ENCODE measurements around the gene PRSS33.

PRSS33 gene

DNA sequence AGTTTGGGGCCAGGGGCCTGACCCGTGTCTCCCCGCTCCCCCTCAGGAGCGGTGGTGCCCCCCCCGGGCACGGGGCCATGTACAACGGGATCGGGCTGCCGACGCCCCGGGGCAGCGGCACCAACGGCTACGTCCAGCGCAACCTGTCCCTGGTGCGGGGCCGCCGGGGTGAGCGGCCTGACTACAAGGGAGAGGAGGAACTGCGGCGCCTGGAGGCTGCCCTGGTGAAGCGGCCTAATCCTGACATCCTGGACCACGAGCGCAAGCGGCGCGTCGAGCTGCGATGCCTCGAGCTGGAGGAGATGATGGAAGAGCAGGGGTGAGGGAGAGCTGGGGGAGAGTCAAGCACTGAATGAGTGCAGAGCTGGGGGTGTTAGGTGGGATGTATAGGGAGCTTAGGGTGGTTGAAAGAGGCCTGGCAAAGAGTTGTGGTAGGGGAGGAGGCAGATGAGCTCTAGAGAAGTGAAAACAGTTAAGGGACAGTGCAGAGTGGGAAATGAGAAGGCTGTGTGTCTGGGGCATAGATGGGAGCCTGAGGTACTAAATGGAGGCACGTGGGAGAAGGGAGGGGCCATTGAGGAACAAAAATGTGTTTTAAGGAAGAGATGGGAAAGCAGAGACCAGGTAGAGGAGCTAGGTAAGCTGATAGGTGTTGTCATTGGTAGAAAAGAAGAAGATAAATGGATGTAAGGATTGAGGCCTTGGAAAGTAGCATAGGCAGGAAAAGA, 30.9 kb downstream of the PRSS33 start:
- TF ChIP-seq, protein P1, sequence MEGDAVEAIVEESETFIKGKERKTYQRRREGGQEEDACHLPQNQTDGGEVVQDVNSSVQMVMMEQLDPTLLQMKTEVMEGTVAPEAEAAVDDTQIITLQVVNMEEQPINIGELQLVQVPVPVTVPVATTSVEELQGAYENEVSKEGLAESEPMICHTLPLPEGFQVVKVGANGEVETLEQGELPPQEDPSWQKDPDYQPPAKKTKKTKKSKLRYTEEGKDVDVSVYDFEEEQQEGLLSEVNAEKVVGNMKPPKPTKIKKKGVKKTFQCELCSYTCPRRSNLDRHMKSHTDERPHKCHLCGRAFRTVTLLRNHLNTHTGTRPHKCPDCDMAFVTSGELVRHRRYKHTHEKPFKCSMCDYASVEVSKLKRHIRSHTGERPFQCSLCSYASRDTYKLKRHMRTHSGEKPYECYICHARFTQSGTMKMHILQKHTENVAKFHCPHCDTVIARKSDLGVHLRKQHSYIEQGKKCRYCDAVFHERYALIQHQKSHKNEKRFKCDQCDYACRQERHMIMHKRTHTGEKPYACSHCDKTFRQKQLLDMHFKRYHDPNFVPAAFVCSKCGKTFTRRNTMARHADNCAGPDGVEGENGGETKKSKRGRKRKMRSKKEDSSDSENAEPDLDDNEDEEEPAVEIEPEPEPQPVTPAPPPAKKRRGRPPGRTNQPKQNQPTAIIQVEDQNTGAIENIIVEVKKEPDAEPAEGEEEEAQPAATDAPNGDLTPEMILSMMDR (IDR thresholded peaks at IDR 0.05; ENCODE audit: borderline replicate concordance, control extremely low read depth, extremely low read depth, insufficient read depth, missing control alignments) = no peak
- no peak for DNase-seq (ENCODE audit: low spot score)
- in situ Hi-C loops (cut with MboI; ENCODE audit: low sequenced_read_pairs, unreplicated experiment) = no loop called here

DNA sequence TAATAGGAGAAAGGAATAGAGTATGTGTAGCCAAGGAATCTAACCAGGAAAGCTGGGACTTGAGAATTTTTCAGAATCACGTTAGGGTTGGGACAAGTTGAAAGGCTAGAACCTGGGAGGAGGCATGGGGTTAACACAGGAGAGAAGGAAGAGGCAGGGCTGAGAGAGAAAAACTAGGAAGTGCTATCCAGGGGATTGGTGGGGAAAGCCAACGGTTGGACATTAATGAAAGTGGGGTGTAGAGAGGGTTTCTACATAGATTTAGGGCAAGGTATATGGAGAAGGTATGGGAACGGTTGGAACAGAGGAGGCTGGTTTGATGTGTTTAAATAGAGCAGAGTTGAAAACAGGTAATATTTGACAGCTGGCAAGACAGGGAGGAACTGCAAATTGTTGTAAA, 32.2 kb downstream of the PRSS33 start:
- no peak for DNase-seq (ENCODE audit: low spot score)
- in situ Hi-C loops (cut with MboI; ENCODE audit: low sequenced_read_pairs, unreplicated experiment) = no loop called here
- TF ChIP-seq, protein P1 (IDR thresholded peaks at IDR 0.05; ENCODE audit: borderline replicate concordance, control extremely low read depth, extremely low read depth, insufficient read depth, missing control alignments) = no peak

DNA sequence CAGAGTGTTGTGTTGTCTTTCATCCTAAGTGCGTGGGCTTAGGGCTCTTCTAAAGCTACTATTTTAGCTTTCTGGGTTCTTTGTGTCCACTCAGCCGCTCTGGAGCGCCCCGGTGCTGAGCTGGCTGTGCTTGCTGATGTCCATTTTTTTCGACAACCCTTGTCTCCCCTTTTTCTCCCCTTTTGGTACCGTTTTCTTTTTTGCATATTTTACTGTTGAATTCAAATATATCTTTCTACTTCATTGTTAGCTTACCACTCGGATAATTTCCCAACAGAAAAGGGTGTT, 33.7 kb downstream of the PRSS33 start:
- DNase-seq (ENCODE audit: low spot score) = no peak
- in situ Hi-C loops (cut with MboI; ENCODE audit: low sequenced_read_pairs, unreplicated experiment) = no loop called here
- TF ChIP-seq, protein P1 (IDR thresholded peaks at IDR 0.05; ENCODE audit: borderline replicate concordance, control extremely low read depth, extremely low read depth, insufficient read depth, missing control alignments) = no peak

DNA sequence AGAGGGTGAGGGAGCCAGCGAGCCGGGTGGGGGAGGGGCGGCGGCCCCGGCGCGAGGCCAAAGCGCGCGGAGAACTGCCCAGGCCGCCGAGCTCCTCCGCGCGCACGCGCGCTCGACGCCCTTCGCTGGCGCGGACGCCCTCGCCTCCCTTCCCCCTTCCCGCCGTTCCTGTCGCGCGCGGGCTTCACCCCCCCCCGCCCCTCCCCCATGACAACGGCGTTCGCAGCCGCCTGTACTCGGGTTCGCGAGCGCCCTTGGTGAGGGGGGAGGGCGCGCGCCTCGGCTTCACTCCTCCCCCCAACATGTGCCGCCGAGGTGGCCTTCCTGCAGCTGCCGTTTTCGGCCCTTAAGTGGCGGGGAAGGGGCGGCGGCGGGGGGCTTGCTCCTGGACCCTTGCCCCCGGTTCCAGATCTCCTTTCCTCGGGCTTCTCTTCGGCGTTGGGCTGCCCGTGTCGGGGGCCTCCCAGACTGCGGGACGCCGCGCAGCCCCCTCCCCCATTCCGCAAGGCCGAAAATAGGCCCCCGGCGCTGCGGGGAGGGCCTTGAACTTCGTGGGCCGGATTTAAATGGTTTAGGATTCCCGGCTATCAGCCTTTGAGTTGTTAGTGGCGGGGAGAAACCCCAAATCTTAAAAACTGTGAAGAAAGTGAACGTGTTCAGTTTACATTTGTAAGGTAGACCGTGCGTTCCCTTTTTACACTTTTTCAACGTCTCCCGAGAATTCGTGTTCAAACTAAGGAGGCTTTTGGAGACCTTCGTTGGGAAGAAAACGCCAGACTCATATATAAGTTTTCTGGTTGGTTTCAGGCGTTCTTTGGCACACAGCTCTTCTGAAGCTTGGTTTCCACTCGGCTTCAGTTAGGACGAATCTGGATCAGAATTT, 34.3 kb downstream of the PRSS33 start:
- in situ Hi-C loops (cut with MboI; ENCODE audit: low sequenced_read_pairs, unreplicated experiment) = no loop called here
- TF ChIP-seq, protein P1 (IDR thresholded peaks at IDR 0.05; ENCODE audit: borderline replicate concordance, control extremely low read depth, extremely low read depth, insufficient read depth, missing control alignments) = no peak

DNA sequence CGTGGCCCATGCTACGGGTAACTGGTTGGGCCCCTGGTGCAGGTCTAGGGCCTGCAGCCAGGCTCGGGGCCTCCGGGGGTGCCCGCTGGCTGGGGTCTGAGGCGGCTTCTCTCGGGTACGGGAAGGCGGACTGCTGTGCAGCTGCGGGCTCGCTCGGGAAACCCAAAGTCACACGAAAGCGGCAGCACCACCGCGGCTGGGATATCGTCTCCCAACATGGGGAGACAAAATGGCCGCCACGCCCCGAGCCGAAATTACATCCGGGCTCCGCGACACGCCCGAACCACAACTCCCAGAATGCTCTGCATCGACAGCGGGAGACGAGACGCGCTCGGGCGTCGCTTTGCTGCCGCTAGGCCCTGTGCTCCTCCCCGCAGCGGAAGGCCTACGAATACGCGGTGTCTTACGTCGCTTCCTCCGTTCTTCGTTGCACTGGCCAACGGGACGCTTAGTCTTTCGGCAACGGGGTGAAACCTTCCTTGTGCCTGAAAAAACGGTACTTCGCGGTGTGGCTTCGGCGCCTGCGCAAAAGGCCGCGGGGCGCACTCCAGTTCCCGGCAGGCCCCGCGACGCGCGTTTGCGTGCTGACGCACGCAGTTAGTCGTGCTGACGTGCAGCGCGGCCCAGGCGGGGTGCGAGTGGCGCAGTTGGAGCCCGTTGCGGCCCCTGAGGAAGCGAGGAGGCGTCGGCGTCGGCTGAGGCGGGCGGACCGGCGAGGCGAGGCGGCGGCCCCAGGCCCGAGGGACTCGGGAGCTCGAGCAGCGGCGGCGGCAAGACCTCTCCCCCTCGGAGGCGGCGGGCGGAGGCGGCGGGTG, 35.1 kb downstream of the PRSS33 start, which contains the start of gene SRRM2:
Gene SRRM2 (plus strand): TSS at position 604 of the 815 bp plus-strand sequence. CDS start 3,727 bp downstream, outside the sequence.
- DNase-seq (ENCODE audit: low spot score) = peak; percentile 98
- in situ Hi-C loops (cut with MboI; ENCODE audit: low sequenced_read_pairs, unreplicated experiment) = no loop called here
- TF ChIP-seq, protein P1 (IDR thresholded peaks at IDR 0.05; ENCODE audit: borderline replicate concordance, control extremely low read depth, extremely low read depth, insufficient read depth, missing control alignments) = no peak

More for the DNA sequence above, 34.3 kb downstream of the PRSS33 start:
- DNase-seq (ENCODE audit: low spot score) = peak; percentile 88

DNA sequence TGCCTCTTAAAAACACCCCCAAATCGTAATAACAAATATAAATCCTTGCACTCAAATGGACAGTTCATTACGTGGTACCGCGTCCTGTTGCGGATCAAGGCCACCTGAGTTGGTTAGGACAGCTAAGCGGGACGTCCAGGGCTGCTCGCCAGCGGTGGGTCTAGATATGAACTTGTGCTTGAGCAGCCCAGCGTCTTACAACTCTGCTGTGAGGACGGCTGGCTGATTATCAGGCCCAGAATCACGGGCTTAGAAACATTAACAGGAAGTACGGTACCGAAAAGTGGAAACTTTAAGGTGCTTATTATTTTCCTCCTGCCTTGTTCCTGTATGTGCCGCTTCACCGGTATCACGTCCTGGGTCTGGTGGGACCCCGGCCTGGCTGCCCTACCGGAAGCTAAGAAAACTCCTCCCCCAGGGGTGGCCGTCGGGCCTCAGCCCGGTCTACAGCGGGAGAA, 35.8 kb downstream of the PRSS33 start:
- peak; percentile 87 for DNase-seq (ENCODE audit: low spot score)
- TF ChIP-seq, protein P1 (IDR thresholded peaks at IDR 0.05; ENCODE audit: borderline replicate concordance, control extremely low read depth, extremely low read depth, insufficient read depth, missing control alignments) = no peak
- in situ Hi-C loops (cut with MboI; ENCODE audit: low sequenced_read_pairs, unreplicated experiment) = no loop called here

Measured in GM13976 (cell line).